ENCODE measurements around the gene NTSR1. TPM values are rescaled to one million over a fixed set of nuclear protein-coding genes. Genes with fewer than 3 reads are reported as not detected.
A peak's percentile ranks its signal among the peaks of the same experiment; 100 is the strongest.

Gene NTSR1
- total RNA-seq, 1 experiment from 2014 or later, result 0.98 TPM

DNA sequence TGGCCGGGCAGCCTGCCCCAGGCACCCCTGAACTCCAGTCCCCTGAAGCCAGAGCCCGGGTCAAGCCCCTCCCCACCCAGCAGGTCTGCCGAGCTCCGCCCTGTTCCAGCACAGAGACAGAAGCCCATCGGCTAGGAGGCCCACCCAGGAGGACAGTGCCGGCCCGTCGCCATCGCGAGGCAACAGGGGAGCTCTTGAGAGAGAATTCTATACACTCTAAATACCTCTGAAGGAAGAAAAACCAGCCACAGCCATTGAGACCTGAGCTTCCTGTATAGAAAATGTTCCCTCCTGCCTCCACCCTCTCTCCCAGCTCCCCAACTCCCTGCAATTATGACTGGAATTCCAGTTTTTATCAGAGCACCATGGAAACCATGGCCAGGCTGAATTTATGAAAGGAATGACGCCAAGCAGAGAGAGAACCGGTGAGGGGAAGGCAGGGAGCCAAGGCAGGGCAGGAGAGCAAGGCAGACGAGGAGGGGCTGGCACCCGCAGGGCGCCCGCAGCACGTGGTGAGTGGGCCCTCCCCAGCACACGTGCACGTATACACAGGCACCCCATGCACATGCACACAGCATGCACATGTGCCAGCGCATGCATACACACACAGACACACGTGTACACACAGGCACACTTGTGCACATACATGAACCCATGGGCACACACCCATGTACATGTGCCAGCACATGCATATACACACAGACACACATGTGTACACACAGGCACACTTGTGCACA, 60.1 kb downstream of the NTSR1 start:
- POLR2A ChIA-PET (ENCODE audit: unreplicated experiment), result interaction anchor here (0.7 kb wide), 2 partner anchors 23 to 29 kb away, joined by 3 to 5 read pairs; no protein-coding TSS in a partner anchor
- Histone ChIP-seq H3K4me3 (no peak overlapping the region), H3F3A (ENCODE audit: insufficient read depth, low read depth) (peaks cover 39% of the 10 kb centered on the region), H4K20me1 (ENCODE audit: insufficient read depth) (no peaks in the 10 kb centered on the region), H3K27me3 (ENCODE audit: insufficient read depth, low read depth) (0 out of 2 replicates have a peak, but pooled peaks cover 5% of the 10 kb centered on the region), H3K79me2 (ENCODE audit: low read depth) (no peaks in the 10 kb centered on the region), H3K4me1 (replicated peaks; ENCODE audit: insufficient read depth) (peaks cover 59% of the 10 kb centered on the region), H3K36me3 (ENCODE audit: low read depth) (no peaks in the 10 kb centered on the region), H3K9me2 (ENCODE audit: insufficient read depth) (no peaks in the 10 kb centered on the region), H3K27ac (no peak overlapping the region), H2AFZ (no peak overlapping the region), H3K9me3 (ENCODE audit: insufficient read depth, low read depth) (no peaks in the 10 kb centered on the region), H3K4me2 (peak overlapping the region; percentile 40; the same call in 1 of the 2 replicates)
- DNase-seq, result peak; percentile 72 to 83
- TF ChIP-seq, protein P1, sequence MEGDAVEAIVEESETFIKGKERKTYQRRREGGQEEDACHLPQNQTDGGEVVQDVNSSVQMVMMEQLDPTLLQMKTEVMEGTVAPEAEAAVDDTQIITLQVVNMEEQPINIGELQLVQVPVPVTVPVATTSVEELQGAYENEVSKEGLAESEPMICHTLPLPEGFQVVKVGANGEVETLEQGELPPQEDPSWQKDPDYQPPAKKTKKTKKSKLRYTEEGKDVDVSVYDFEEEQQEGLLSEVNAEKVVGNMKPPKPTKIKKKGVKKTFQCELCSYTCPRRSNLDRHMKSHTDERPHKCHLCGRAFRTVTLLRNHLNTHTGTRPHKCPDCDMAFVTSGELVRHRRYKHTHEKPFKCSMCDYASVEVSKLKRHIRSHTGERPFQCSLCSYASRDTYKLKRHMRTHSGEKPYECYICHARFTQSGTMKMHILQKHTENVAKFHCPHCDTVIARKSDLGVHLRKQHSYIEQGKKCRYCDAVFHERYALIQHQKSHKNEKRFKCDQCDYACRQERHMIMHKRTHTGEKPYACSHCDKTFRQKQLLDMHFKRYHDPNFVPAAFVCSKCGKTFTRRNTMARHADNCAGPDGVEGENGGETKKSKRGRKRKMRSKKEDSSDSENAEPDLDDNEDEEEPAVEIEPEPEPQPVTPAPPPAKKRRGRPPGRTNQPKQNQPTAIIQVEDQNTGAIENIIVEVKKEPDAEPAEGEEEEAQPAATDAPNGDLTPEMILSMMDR (conservative IDR thresholded peaks at IDR 0.05), result no peak
- TF ChIP-seq EZH2 (IDR thresholded peaks at IDR 0.05; ENCODE audit: low read depth), result no peak
- BruUV-seq (replicated peaks), result no TSS peak
- CTCF ChIA-PET, result interaction anchor here (0.6 kb wide), 2 partner anchors 80 to 269 kb away, joined by 3 to 6 read pairs; no protein-coding TSS in a partner anchor
- intact Hi-C loops (cut with micrococcal nuclease; ENCODE audit: unreplicated experiment), result no loop called here

DNA sequence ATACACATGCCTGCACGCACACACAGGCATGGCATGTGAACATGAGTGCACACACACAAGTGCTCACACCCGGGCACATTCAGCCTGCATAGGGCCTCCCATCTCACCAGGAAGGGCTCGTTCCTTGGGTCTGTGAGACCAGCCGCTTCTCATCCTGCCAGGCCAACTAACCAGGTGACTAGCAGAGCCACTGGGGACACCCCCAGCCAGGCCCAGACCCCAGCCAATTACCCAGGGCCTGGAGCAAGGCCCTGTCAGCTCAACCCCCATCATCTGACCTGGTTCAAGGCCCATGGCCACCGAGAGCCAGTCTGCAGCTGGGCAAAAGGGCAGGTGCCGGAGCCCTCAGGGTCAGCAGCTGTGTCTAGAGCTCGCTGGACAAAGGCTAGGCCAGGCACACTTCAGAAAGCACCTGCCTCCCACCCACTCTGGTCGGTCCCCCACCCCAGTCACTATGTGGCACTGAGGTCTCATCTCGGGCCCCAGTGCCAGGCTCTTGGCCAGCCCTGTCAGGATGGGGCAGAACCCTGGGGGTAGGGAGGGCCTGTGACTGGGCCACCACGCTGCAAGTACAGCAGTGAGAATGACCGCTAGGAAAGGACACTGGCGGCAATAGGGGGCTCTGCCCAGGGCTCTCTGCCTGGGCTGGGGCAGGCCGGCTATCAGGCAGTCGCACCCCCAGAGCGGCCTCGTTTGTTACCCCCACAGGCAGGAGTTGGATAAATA, 60.9 kb downstream of the NTSR1 start:
- H3K4me3 ChIP-seq, result no peak overlapping the region
- CTCF ChIA-PET, result no interaction called here
- H3K9me2 ChIP-seq (ENCODE audit: insufficient read depth), result no peaks in the 10 kb centered on the region
- POLR2A ChIA-PET (ENCODE audit: unreplicated experiment), result no interaction called here
- TF ChIP-seq, protein P1 (conservative IDR thresholded peaks at IDR 0.05), result no peak
- intact Hi-C loops (cut with micrococcal nuclease; ENCODE audit: unreplicated experiment), result no loop called here
- H3K9me3 ChIP-seq (ENCODE audit: insufficient read depth, low read depth), result no peaks in the 10 kb centered on the region
- no peak overlapping the region for H3K27ac ChIP-seq
- H4K20me1 ChIP-seq (ENCODE audit: insufficient read depth), result no peaks in the 10 kb centered on the region
- H3K36me3 ChIP-seq (ENCODE audit: low read depth), result no peaks in the 10 kb centered on the region
- H3K79me2 ChIP-seq (ENCODE audit: low read depth), result no peaks in the 10 kb centered on the region
- H3F3A ChIP-seq (ENCODE audit: insufficient read depth, low read depth), result peaks cover 46% of the 10 kb centered on the region
- BruUV-seq (replicated peaks), result no TSS peak
- no peak overlapping the region for H2AFZ ChIP-seq
- H3K4me1 ChIP-seq (replicated peaks; ENCODE audit: insufficient read depth), result peaks cover 67% of the 10 kb centered on the region
- no peak overlapping the region for H3K4me2 ChIP-seq
- H3K27me3 ChIP-seq (ENCODE audit: insufficient read depth, low read depth), result 0 out of 2 replicates have a peak, but pooled peaks cover 5% of the 10 kb centered on the region
- DNase-seq, result no peak

DNA sequence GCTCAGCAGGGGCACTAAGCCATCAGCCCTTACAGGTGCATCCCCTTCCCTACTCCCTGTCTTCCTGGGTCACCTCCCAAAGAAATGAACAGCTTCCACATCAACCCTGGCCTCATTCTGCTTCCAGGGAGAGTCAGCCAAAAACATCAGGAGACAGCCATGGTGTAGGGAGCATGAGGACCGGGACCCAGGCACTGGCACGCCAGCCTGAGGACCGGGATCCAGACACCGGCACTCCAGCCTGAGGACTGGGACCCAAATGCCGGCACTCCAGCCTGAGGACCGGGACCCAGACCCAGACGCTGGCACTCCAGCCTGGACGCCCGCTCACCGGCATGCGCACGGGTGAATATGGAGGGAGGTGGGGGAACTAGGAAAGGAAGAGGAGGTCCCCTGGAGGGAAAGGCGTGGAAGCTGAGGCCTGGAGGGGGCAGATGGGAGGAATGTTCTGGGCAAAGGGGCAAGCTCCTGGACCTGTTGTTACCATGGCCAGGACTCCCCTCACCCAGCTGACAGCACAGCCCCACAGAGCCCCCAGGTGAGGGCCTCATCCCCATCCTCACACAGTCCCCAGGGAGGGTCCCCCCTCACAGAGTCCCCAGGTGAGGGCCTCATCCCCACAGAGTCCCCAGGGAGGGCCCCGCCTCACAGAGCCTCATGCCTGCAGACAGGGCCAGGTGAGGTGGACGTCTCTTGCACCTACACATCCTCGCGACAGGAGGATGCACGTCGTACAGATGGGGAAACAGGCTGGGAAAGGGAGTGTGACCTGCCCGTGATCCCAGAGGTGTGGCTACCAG, 61.7 kb downstream of the NTSR1 start:
- peaks cover 40% of the 10 kb centered on the region for H3F3A ChIP-seq (ENCODE audit: insufficient read depth, low read depth)
- no peak overlapping the region for H3K4me2 ChIP-seq
- no TSS peak for BruUV-seq (replicated peaks)

More for the DNA sequence above, 61.7 kb downstream of the NTSR1 start:
- ChIA-PET POLR2A (ENCODE audit: unreplicated experiment) (no interaction called here), CTCF (no interaction called here)
- DNase-seq, result no peak
- H3K4me1 ChIP-seq (replicated peaks; ENCODE audit: insufficient read depth), result peaks cover 67% of the 10 kb centered on the region
- intact Hi-C loops (cut with micrococcal nuclease; ENCODE audit: unreplicated experiment), result no loop called here
- H3K27me3 ChIP-seq (ENCODE audit: insufficient read depth, low read depth), result 0 out of 2 replicates have a peak, but pooled peaks cover 5% of the 10 kb centered on the region
- no peaks in the 10 kb centered on the region for H4K20me1 ChIP-seq (ENCODE audit: insufficient read depth)
- H3K27ac ChIP-seq, result no peak overlapping the region
- no peak overlapping the region for H2AFZ ChIP-seq
- no peaks in the 10 kb centered on the region for H3K9me2 ChIP-seq (ENCODE audit: insufficient read depth)
- H3K4me3 ChIP-seq, result no peak overlapping the region
- H3K36me3 ChIP-seq (ENCODE audit: low read depth), result no peaks in the 10 kb centered on the region
- TF ChIP-seq, protein P1 (conservative IDR thresholded peaks at IDR 0.05), result no peak
- TF ChIP-seq EZH2 (IDR thresholded peaks at IDR 0.05; ENCODE audit: low read depth), result no peak
- H3K9me3 ChIP-seq (ENCODE audit: insufficient read depth, low read depth), result no peaks in the 10 kb centered on the region
- H3K79me2 ChIP-seq (ENCODE audit: low read depth), result no peaks in the 10 kb centered on the region

All from PC-9 (cell line).